ENCODE data around the gene ZCCHC8.

Gene ZCCHC8

GRCh38 chr12:122500685-122501488 lies at the start of gene ZCCHC8:
Gene ZCCHC8 (minus strand): TSS chr12:122500932. CDS start chr12:122500840, 92 bp downstream.
- peak; percentile 99 for DNase-seq (ENCODE audit: low read depth)
- Histone ChIP-seq H3K36me3 (ENCODE audit: control insufficient read depth, insufficient read depth, low read length, severe bottlenecking) (peaks cover 43% of the 10 kb centered on the region), H3K4me3 (ENCODE audit: low read length) (peak within 1 kb of the TSS; percentile 93), H3K9me3 (ENCODE audit: control insufficient read depth, low read length) (no peaks in the 10 kb centered on the region), H3K9ac (ENCODE audit: low read length) (peak within 1 kb of the TSS; percentile 99), H3K27me3 (replicated peaks; ENCODE audit: control insufficient read depth, insufficient read depth, low read length) (no peaks in the 10 kb centered on the region), H3K4me1 (ENCODE audit: control insufficient read depth, insufficient read depth, low read length) (peaks cover 26% of the 10 kb centered on the region)

- Histone ChIP-seq H3K9me3 (ENCODE audit: control insufficient read depth, low read length) (no peaks in the 10 kb centered on the region), H3K36me3 (ENCODE audit: control insufficient read depth, insufficient read depth, low read length, severe bottlenecking) (peaks cover 14% of the 10 kb centered on the region), H3K4me3 (ENCODE audit: low read length) (no peak overlapping the region), H3K9ac (ENCODE audit: low read length) (no peak overlapping the region), H3K27me3 (replicated peaks; ENCODE audit: control insufficient read depth, insufficient read depth, low read length) (no peaks in the 10 kb centered on the region), H3K4me1 (ENCODE audit: control insufficient read depth, insufficient read depth, low read length) (no peaks in the 10 kb centered on the region)
- no peak for DNase-seq (ENCODE audit: low read depth)
Measured at GRCh38 chr12:122547330-122547729, 46.6 kb upstream of the ZCCHC8 start.

GRCh38 chr12:122545855-122546254 lies 45.1 kb upstream of the ZCCHC8 start:
- Histone ChIP-seq H3K9me3 (ENCODE audit: control insufficient read depth, low read length) (no peaks in the 10 kb centered on the region), H3K27me3 (replicated peaks; ENCODE audit: control insufficient read depth, insufficient read depth, low read length) (no peaks in the 10 kb centered on the region), H3K36me3 (ENCODE audit: control insufficient read depth, insufficient read depth, low read length, severe bottlenecking) (peaks cover 6% of the 10 kb centered on the region), H3K9ac (ENCODE audit: low read length) (no peak overlapping the region), H3K4me3 (ENCODE audit: low read length) (no peak overlapping the region), H3K4me1 (ENCODE audit: control insufficient read depth, insufficient read depth, low read length) (no peaks in the 10 kb centered on the region)
- DNase-seq (ENCODE audit: low read depth) = no peak

GRCh38 chr12:122544537-122544936 lies 43.8 kb upstream of the ZCCHC8 start:
- Histone ChIP-seq H3K4me1 (ENCODE audit: control insufficient read depth, insufficient read depth, low read length) (no peaks in the 10 kb centered on the region), H3K9ac (ENCODE audit: low read length) (no peak overlapping the region), H3K36me3 (ENCODE audit: control insufficient read depth, insufficient read depth, low read length, severe bottlenecking) (no peaks in the 10 kb centered on the region), H3K27me3 (replicated peaks; ENCODE audit: control insufficient read depth, insufficient read depth, low read length) (no peaks in the 10 kb centered on the region), H3K9me3 (ENCODE audit: control insufficient read depth, low read length) (no peaks in the 10 kb centered on the region), H3K4me3 (ENCODE audit: low read length) (no peak overlapping the region)
- DNase-seq (ENCODE audit: low read depth) = no peak

GRCh38 chr12:122538496-122538895 lies 37.8 kb upstream of the ZCCHC8 start:
- H3K4me1 ChIP-seq (ENCODE audit: control insufficient read depth, insufficient read depth, low read length) = peaks cover 4% of the 10 kb centered on the region
- no peak overlapping the region for H3K4me3 ChIP-seq (ENCODE audit: low read length)
- DNase-seq (ENCODE audit: low read depth) = no peak
- H3K9ac ChIP-seq (ENCODE audit: low read length) = no peak overlapping the region
- no peaks in the 10 kb centered on the region for H3K27me3 ChIP-seq (replicated peaks; ENCODE audit: control insufficient read depth, insufficient read depth, low read length)
- H3K9me3 ChIP-seq (ENCODE audit: control insufficient read depth, low read length) = no peaks in the 10 kb centered on the region
- peaks cover 3% of the 10 kb centered on the region for H3K36me3 ChIP-seq (ENCODE audit: control insufficient read depth, insufficient read depth, low read length, severe bottlenecking)

GRCh38 chr12:122537021-122537420 lies 36.3 kb upstream of the ZCCHC8 start:
- H3K4me1 ChIP-seq (ENCODE audit: control insufficient read depth, insufficient read depth, low read length) = peaks cover 4% of the 10 kb centered on the region
- no peak for DNase-seq (ENCODE audit: low read depth)
- no peaks in the 10 kb centered on the region for H3K27me3 ChIP-seq (replicated peaks; ENCODE audit: control insufficient read depth, insufficient read depth, low read length)
- peaks cover 3% of the 10 kb centered on the region for H3K36me3 ChIP-seq (ENCODE audit: control insufficient read depth, insufficient read depth, low read length, severe bottlenecking)
- no peak overlapping the region for H3K4me3 ChIP-seq (ENCODE audit: low read length)
- no peaks in the 10 kb centered on the region for H3K9me3 ChIP-seq (ENCODE audit: control insufficient read depth, low read length)
- H3K9ac ChIP-seq (ENCODE audit: low read length) = no peak overlapping the region

- Histone ChIP-seq H3K9me3 (ENCODE audit: control insufficient read depth, low read length) (no peaks in the 10 kb centered on the region), H3K4me1 (ENCODE audit: control insufficient read depth, insufficient read depth, low read length) (peaks cover 4% of the 10 kb centered on the region), H3K27me3 (replicated peaks; ENCODE audit: control insufficient read depth, insufficient read depth, low read length) (no peaks in the 10 kb centered on the region), H3K4me3 (ENCODE audit: low read length) (no peak overlapping the region), H3K36me3 (ENCODE audit: control insufficient read depth, insufficient read depth, low read length, severe bottlenecking) (peaks cover 3% of the 10 kb centered on the region), H3K9ac (ENCODE audit: low read length) (no peak overlapping the region)
- DNase-seq (ENCODE audit: low read depth) = no peak
Measured at GRCh38 chr12:122533856-122534255, 33.1 kb upstream of the ZCCHC8 start.

GRCh38 chr12:122528992-122529391 lies 28.3 kb upstream of the ZCCHC8 start:
- Histone ChIP-seq H3K36me3 (ENCODE audit: control insufficient read depth, insufficient read depth, low read length, severe bottlenecking) (no peaks in the 10 kb centered on the region), H3K27me3 (replicated peaks; ENCODE audit: control insufficient read depth, insufficient read depth, low read length) (no peaks in the 10 kb centered on the region), H3K4me3 (ENCODE audit: low read length) (no peak overlapping the region), H3K9me3 (ENCODE audit: control insufficient read depth, low read length) (no peaks in the 10 kb centered on the region), H3K4me1 (ENCODE audit: control insufficient read depth, insufficient read depth, low read length) (peaks cover 19% of the 10 kb centered on the region), H3K9ac (ENCODE audit: low read length) (no peak overlapping the region)
- no peak for DNase-seq (ENCODE audit: low read depth)

GRCh38 chr12:122528582-122528981 lies 27.9 kb upstream of the ZCCHC8 start:
- no peaks in the 10 kb centered on the region for H3K9me3 ChIP-seq (ENCODE audit: control insufficient read depth, low read length)
- H3K4me3 ChIP-seq (ENCODE audit: low read length) = peak overlapping the region; percentile 94
- peaks cover 22% of the 10 kb centered on the region for H3K4me1 ChIP-seq (ENCODE audit: control insufficient read depth, insufficient read depth, low read length)
- H3K9ac ChIP-seq (ENCODE audit: low read length) = peak overlapping the region; percentile 99
- no peak for DNase-seq (ENCODE audit: low read depth)
- no peaks in the 10 kb centered on the region for H3K27me3 ChIP-seq (replicated peaks; ENCODE audit: control insufficient read depth, insufficient read depth, low read length)
- H3K36me3 ChIP-seq (ENCODE audit: control insufficient read depth, insufficient read depth, low read length, severe bottlenecking) = no peaks in the 10 kb centered on the region

- peak; percentile 44 for DNase-seq (ENCODE audit: low read depth)
- Histone ChIP-seq H3K9ac (ENCODE audit: low read length) (peak overlapping the region; percentile 99), H3K36me3 (ENCODE audit: control insufficient read depth, insufficient read depth, low read length, severe bottlenecking) (no peaks in the 10 kb centered on the region)
Measured at GRCh38 chr12:122527478-122527944, 26.8 kb upstream of the ZCCHC8 start.

GRCh38 chr12:122526683-122527477 lies 26.1 kb upstream of the ZCCHC8 start, which contains the start of the genes KNTC1 and RSRC2:
Gene KNTC1 (plus strand): TSS chr12:122527249. CDS start chr12:122530064, 2,815 bp downstream.
Gene RSRC2 (minus strand): TSS chr12:122526936. CDS start chr12:122526853, 83 bp downstream.
- peaks cover 39% of the 10 kb centered on the region for H3K4me1 ChIP-seq (ENCODE audit: control insufficient read depth, insufficient read depth, low read length)
- peak within 1 kb of the TSS; percentile 99 for H3K9ac ChIP-seq (ENCODE audit: low read length)
- H3K4me3 ChIP-seq (ENCODE audit: low read length) = peak within 1 kb of the TSS; percentile 94
- H3K27me3 ChIP-seq (replicated peaks; ENCODE audit: control insufficient read depth, insufficient read depth, low read length) = no peaks in the 10 kb centered on the region
- no peaks in the 10 kb centered on the region for H3K9me3 ChIP-seq (ENCODE audit: control insufficient read depth, low read length)
- DNase-seq (ENCODE audit: low read depth) = peak; percentile 100
- H3K36me3 ChIP-seq (ENCODE audit: control insufficient read depth, insufficient read depth, low read length, severe bottlenecking) = peaks cover 5% of the 10 kb centered on the region

More at GRCh38 chr12:122527478-122527944, 26.8 kb upstream of the ZCCHC8 start:
- H3K9me3 ChIP-seq (ENCODE audit: control insufficient read depth, low read length) = no peaks in the 10 kb centered on the region
- H3K27me3 ChIP-seq (replicated peaks; ENCODE audit: control insufficient read depth, insufficient read depth, low read length) = no peaks in the 10 kb centered on the region
- H3K4me3 ChIP-seq (ENCODE audit: low read length) = peak overlapping the region; percentile 94
- H3K4me1 ChIP-seq (ENCODE audit: control insufficient read depth, insufficient read depth, low read length) = peaks cover 32% of the 10 kb centered on the region
